GM13977 (cell line): ENCODE results near the gene SNPH.

ENCODE experiments used
- DNase-seq: peaks from one replicate; pipeline ENCODE4 v3.0.0; 2012; ENCODE audit warnings: low spot score
- in situ Hi-C: fragments of 300-500 bp; cut with MboI; formaldehyde crosslinking; loops from one replicate; pipeline ENCODE4 v1.12.0; 2022; ENCODE audit warnings: low sequenced_read_pairs, low pct_unique_long_range_greater_than_20kb, mixed read lengths, inconsistent platforms; ENCODE audit not compliant: unreplicated experiment
- TF ChIP-seq, protein P1 (sequence below): IDR thresholded peaks from 2 replicates; pipeline ENCODE4 v1.5.1; 2012; ENCODE audit warnings: mild to moderate bottlenecking, control low read depth; ENCODE audit not compliant: insufficient read depth; ENCODE audit errors: extremely low read depth, missing control alignments

The SNPH gene

GRCh38 chr20:1287306-1287705 lies 21.2 kb downstream of the SNPH start:
- in situ Hi-C loops: no loop called here
- TF ChIP-seq, protein P1, sequence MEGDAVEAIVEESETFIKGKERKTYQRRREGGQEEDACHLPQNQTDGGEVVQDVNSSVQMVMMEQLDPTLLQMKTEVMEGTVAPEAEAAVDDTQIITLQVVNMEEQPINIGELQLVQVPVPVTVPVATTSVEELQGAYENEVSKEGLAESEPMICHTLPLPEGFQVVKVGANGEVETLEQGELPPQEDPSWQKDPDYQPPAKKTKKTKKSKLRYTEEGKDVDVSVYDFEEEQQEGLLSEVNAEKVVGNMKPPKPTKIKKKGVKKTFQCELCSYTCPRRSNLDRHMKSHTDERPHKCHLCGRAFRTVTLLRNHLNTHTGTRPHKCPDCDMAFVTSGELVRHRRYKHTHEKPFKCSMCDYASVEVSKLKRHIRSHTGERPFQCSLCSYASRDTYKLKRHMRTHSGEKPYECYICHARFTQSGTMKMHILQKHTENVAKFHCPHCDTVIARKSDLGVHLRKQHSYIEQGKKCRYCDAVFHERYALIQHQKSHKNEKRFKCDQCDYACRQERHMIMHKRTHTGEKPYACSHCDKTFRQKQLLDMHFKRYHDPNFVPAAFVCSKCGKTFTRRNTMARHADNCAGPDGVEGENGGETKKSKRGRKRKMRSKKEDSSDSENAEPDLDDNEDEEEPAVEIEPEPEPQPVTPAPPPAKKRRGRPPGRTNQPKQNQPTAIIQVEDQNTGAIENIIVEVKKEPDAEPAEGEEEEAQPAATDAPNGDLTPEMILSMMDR: no peak
- no peak for DNase-seq

GRCh38 chr20:1287787-1288569 lies 21.9 kb downstream of the SNPH start:
- no peak for DNase-seq
- TF ChIP-seq, protein P1: no peak
- in situ Hi-C loops: no loop called here

GRCh38 chr20:1291191-1291741 lies 25.2 kb downstream of the SNPH start:
- DNase-seq: no peak
- TF ChIP-seq, protein P1: no peak
- in situ Hi-C loops: no loop called here

DNA sequence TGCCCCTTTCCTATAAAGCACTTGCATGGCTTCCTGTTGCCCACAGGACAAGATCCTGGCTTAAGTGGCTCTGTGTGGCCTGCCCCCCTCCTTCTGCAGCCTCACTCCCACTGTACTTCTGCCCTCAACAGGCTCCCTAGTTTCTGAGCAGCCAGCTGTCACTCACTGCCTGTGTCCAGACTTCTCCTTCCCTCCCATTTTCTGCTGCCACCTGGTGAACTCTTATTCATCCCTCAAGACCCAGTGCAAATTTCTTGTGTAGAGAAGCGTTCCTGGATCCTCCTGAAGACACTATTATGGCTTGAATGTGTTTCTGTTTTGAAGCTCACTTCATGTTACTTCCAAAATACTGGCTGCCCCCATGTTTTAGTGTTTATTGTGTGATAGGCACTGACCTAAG lies 26.5 kb downstream of the SNPH start:
- DNase-seq: no peak
- TF ChIP-seq, protein P1: no peak
- in situ Hi-C loops: no loop called here

- TF ChIP-seq, protein P1: no peak
- no peak for DNase-seq
- in situ Hi-C loops: no loop called here
Observed at GRCh38 chr20:1293641-1294379, 27.7 kb downstream of the SNPH start.

GRCh38 chr20:1294497-1294896 lies 28.4 kb downstream of the SNPH start:
- in situ Hi-C loops: no loop called here
- no peak for DNase-seq
- TF ChIP-seq, protein P1: no peak
